HCT116 (cell line): ENCODE data around the gene KCNE4. TPM values are rescaled to one million over a fixed set of nuclear protein-coding genes. Genes with fewer than 3 reads are reported as not detected.

Source experiments
- ATAC-seq: fragments of 200-7000 bp; cut with Tn5 transposase; 2 replicates; pipeline ENCODE4 v1.9.1; 2020; ENCODE audit warnings: mild to moderate bottlenecking, moderate library complexity
- BruUV-seq: library from RNA; stranded (reverse); fragments of 400-500 nt; replicated peaks from 2 replicates; lab custom pipeline; 2021; lab: Mats Ljungman, UMichigan
- CTCF ChIA-PET: fragments of 300-600 bp; sonication (Branson Sonifier 250); formaldehyde crosslinking; loops from one replicate; lab custom pipeline; 2021; ENCODE audit warnings: antibody characterized with exemption; lab: Charles Lee
- POLR2A ChIA-PET: fragments of 300-600, 350-600 bp; sonication (Branson Sonifier 250); formaldehyde crosslinking; loops from one replicate; lab custom pipeline; 2021; ENCODE audit warnings: antibody characterized with exemption; lab: Charles Lee
- RAD21 ChIA-PET, 2 experiments: fragments of 300-600 bp; sonication (Branson Sonifier 250); formaldehyde crosslinking; loops; one replicate each; lab custom pipeline; 2023; ENCODE audit warnings: low total read pairs in 2 of 2; ENCODE audit not compliant: uncharacterized antibody in 2 of 2, unreplicated experiment in 2 of 2, low non-redundant PET in 1 of 2; lab: Charles Lee
- DNase-seq: peaks from one replicate; pipeline ENCODE4 v3.0.0-alpha.2; 2010; ENCODE audit warnings: low read depth, low spot score
- H2AFZ ChIP-seq: fragments of 200-600 bp; shearing (Covaris generic), sonication (generic); 2 replicates; pipeline ENCODE4 v1.6.1; 2017; ENCODE audit warnings: low read depth, mixed run types, mixed read lengths, antibody characterized with exemption, low read length; ENCODE audit not compliant: poor library complexity, severe bottlenecking
- H3K27ac ChIP-seq: 2 replicates; pipeline ENCODE4 v1.5.1; 2012; ENCODE audit warnings: low read depth, low read length
- H3K27me3 ChIP-seq: fragments of 200-600 bp; sonication (generic); 2 replicates; pipeline ENCODE4 v1.6.1; 2016; ENCODE audit warnings: mixed run types, low read length, mixed read lengths; ENCODE audit not compliant: insufficient read depth
- H3K36me3 ChIP-seq, 2 experiments: fragments of 200-500 bp in 1 of 2; fragments of 200-600 bp in 1 of 2; sonication (Bioruptor generic) in 1 of 2; sonication (generic) in 1 of 2; 2 replicates each; pipeline versions ENCODE4 v1.5.1 to v1.6.1; 2014 to 2016; ENCODE audit warnings: low read length in 2 of 2, inconsistent platforms in 1 of 2, mixed read lengths in 1 of 2, mixed run types in 1 of 2; ENCODE audit not compliant: insufficient read depth in 2 of 2, control insufficient read depth in 1 of 2
- H3K4me1 ChIP-seq, 2 experiments: fragments of 200-600 bp in 1 of 2; sonication (generic) in 1 of 2; 2 replicates each; pipeline versions ENCODE4 v1.5.1 to v1.6.1; 2012 to 2017; ENCODE audit warnings: low read length in 2 of 2, inconsistent platforms in 1 of 2, mild to moderate bottlenecking in 1 of 2, mixed read lengths in 1 of 2, mixed run types in 1 of 2, moderate library complexity in 1 of 2; ENCODE audit not compliant: insufficient read depth in 2 of 2, control insufficient read depth in 1 of 2
- H3K4me2 ChIP-seq: fragments of 200-600 bp; sonication (generic); 2 replicates; pipeline ENCODE4 v1.6.1; 2017; ENCODE audit warnings: mixed run types, low read length, mixed read lengths
- H3K4me3 ChIP-seq, 2 experiments: fragments of 200-600 bp in 1 of 2; sonication (generic) in 1 of 2; replicated peaks in 1 of 2; 2 replicates each; pipeline ENCODE4 v1.5.1; 2011 to 2016; ENCODE audit warnings: low read length in 2 of 2, control low read depth in 1 of 2, low read depth in 1 of 2, mild to moderate bottlenecking in 1 of 2, mixed read lengths in 1 of 2, mixed run types in 1 of 2
- H3K79me2 ChIP-seq: fragments of 200-600 bp; sonication (generic); 2 replicates; pipeline ENCODE4 v1.6.1; 2017; ENCODE audit warnings: mild to moderate bottlenecking, mixed run types, low read length, moderate library complexity, mixed read lengths; ENCODE audit not compliant: insufficient read depth
- H3K9ac ChIP-seq: fragments of 200-600 bp; sonication (generic); 2 replicates; pipeline ENCODE4 v1.6.1; 2016; ENCODE audit warnings: low read length, mixed read lengths
- H3K9me2 ChIP-seq: fragments of 200-600 bp; sonication (generic), shearing (Covaris generic); 2 replicates; pipeline ENCODE4 v1.6.1; 2017; ENCODE audit warnings: mixed run types, mild to moderate bottlenecking, moderate library complexity; ENCODE audit not compliant: insufficient read depth
- H3K9me3 ChIP-seq, 2 experiments: fragments of 200-500 bp in 1 of 2; fragments of 200-600 bp in 1 of 2; sonication (Bioruptor generic) in 1 of 2; sonication (generic) in 1 of 2; 2 replicates each; pipeline ENCODE4 v1.6.1; 2014 to 2017; ENCODE audit warnings: low read length in 2 of 2, mixed read lengths in 2 of 2, inconsistent platforms in 1 of 2, low read depth in 1 of 2, mild to moderate bottlenecking in 1 of 2, mixed run types in 1 of 2, moderate library complexity in 1 of 2; ENCODE audit not compliant: control insufficient read depth in 1 of 2, insufficient read depth in 1 of 2
- H4K20me1 ChIP-seq: fragments of 200-600 bp; sonication (generic), shearing (Covaris generic); 2 replicates; pipeline ENCODE4 v1.6.1; 2017; ENCODE audit warnings: mixed run types, mild to moderate bottlenecking, moderate library complexity; ENCODE audit not compliant: insufficient read depth
- CEBPB ChIP-seq: IDR thresholded peaks from 2 replicates; pipeline ENCODE4 v1.6.1; 2012; ENCODE audit warnings: low read depth
- EGR1 ChIP-seq: IDR thresholded peaks from 2 replicates; pipeline ENCODE4 v1.6.1; 2012; ENCODE audit warnings: low read depth
- ELF1 ChIP-seq: IDR thresholded peaks from 2 replicates; pipeline ENCODE4 v1.6.1; 2012; ENCODE audit warnings: low read depth, borderline replicate concordance
- EZH2 ChIP-seq: fragments of 200-600 bp; sonication (generic); IDR thresholded peaks from 2 replicates; pipeline ENCODE4 v1.6.1; 2017; ENCODE audit warnings: antibody characterized with exemption, mixed run types
- EZH2phosphoT487 ChIP-seq: fragments of 200-600 bp; IDR thresholded peaks from 2 replicates; pipeline ENCODE4 v1.6.1; 2018; ENCODE audit warnings: antibody characterized with exemption, borderline replicate concordance
- MAX ChIP-seq: IDR thresholded peaks from 2 replicates; pipeline ENCODE4 v1.6.1; 2012
- POLR2A ChIP-seq: IDR thresholded peaks from 2 replicates; pipeline ENCODE4 v1.7.0; 2011; ENCODE audit warnings: borderline replicate concordance; ENCODE audit not compliant: insufficient read depth, insufficient read length; ENCODE audit errors: extremely low read depth
- POLR2AphosphoS5 ChIP-seq: IDR thresholded peaks from 2 replicates; pipeline ENCODE4 v1.6.1; 2011; ENCODE audit warnings: mild to moderate bottlenecking, low read depth, low read length, moderate library complexity
- SIN3A ChIP-seq: IDR thresholded peaks from 2 replicates; pipeline ENCODE4 v1.6.1; 2012; ENCODE audit warnings: low read depth
- SP1 ChIP-seq: IDR thresholded peaks from 2 replicates; pipeline ENCODE4 v1.6.1; 2012; ENCODE audit warnings: low read depth
- SRF ChIP-seq: IDR thresholded peaks from 2 replicates; pipeline ENCODE4 v1.6.1; 2012; ENCODE audit warnings: low read depth
- TCF7L2 ChIP-seq: IDR thresholded peaks from 2 replicates; pipeline ENCODE4 v1.7.0; 2011; ENCODE audit warnings: borderline replicate concordance, inconsistent platforms; ENCODE audit not compliant: insufficient read depth, insufficient read length; ENCODE audit errors: extremely low read depth
- ZBTB33 ChIP-seq: IDR thresholded peaks from 2 replicates; pipeline ENCODE4 v1.6.1; 2011; ENCODE audit warnings: mild to moderate bottlenecking, low read length, moderate library complexity; ENCODE audit not compliant: insufficient replicate concordance; ENCODE audit errors: extremely low read depth
- ZFX ChIP-seq: fragments of 450-650 bp; IDR thresholded peaks from 2 replicates; pipeline ENCODE4 v1.6.1; 2017
- ZNF274 ChIP-seq: fragments of 200-500 bp; sonication (Bioruptor generic); IDR thresholded peaks from 2 replicates; pipeline ENCODE4 v1.6.1; 2014; ENCODE audit warnings: mild to moderate bottlenecking, low read depth, low read length, inconsistent platforms
- intact Hi-C: fragments of 100-400 bp; cut with micrococcal nuclease; formaldehyde crosslinking; loops from 2 replicates; pipeline ENCODE4 v1.10.0; 2022
- total RNA-seq: library from RNA; stranded (reverse); gene quantifications from one replicate; pipeline ENCODE4 v1.2.1, GENCODE V29; 2021; ENCODE audit not compliant: unreplicated experiment
- TF ChIP-seq, protein P1 (sequence below), 3 experiments: fragments of 200-600 bp in 1 of 3; sonication (generic) in 1 of 3; IDR thresholded peaks in 2 of 3; conservative IDR thresholded peaks in 1 of 3; 2 replicates each; pipeline ENCODE4 v1.5.1; 2012 to 2017; ENCODE audit warnings: low read depth in 2 of 3, low read length in 2 of 3, antibody characterized with exemption in 1 of 3, borderline replicate concordance in 1 of 3, control low read depth in 1 of 3, mild to moderate bottlenecking in 1 of 3, mixed read lengths in 1 of 3, mixed run types in 1 of 3, moderate library complexity in 1 of 3; ENCODE audit not compliant: insufficient read depth in 1 of 3

Gene KCNE4
- total RNA-seq, 1 experiment from 2014 or later: not detected

DNA sequence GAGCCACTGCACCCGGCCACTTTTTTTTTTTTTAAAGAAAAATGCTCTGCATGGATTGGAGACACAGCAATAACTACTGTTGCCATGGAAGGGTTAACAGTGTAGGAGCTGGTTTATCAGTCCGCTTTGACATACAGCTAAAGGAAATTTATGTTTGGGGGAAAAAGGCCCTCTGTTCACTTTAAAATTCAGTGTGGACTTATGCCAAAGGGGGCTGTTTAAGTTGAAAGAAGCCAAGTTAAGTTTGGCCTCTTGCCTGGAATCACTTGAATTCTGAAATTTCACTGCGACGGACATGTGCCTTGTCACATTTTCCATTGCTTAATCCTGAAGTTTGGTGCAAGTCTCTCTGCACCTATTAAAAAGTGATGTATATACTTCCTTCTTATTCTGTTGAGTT lies 3.1 kb downstream of the KCNE4 start (continued):
- TF ChIP-seq EZH2phosphoT487 (no peak), EGR1 (no peak), EZH2 (no peak), CEBPB (no peak)
- TF ChIP-seq, all 23 proteins: peak for 0

GRCh38 chr2:223055836-223056235 lies 3.8 kb downstream of the KCNE4 start:
- Histone ChIP-seq H3K4me2 (no peak overlapping the region), H3K27ac (no peak overlapping the region), H3K4me3 (no peak overlapping the region), H4K20me1 (no peaks in the 10 kb centered on the region), H2AFZ (no peak overlapping the region), H3K9ac (no peak overlapping the region), H3K9me2 (no peaks in the 10 kb centered on the region), H3K9me3 (no peaks in the 10 kb centered on the region), H3K4me1 (peaks cover 0 to 7% of the 10 kb centered on the region in 2 experiments; a peak in 1 of 4 replicates), H3K27me3 (no peaks in the 10 kb centered on the region), H3K79me2 (no peaks in the 10 kb centered on the region), H3K36me3 (no peaks in the 10 kb centered on the region)
- ChIA-PET CTCF (no interaction called here), POLR2A (no interaction called here), RAD21 (no interaction called here)
- ATAC-seq (no peak), DNase-seq (no peak)
- no peak for TF ChIP-seq SIN3A
- TF ChIP-seq POLR2A: no peak
- no peak for TF ChIP-seq EZH2phosphoT487
- no peak for TF ChIP-seq ELF1
- TF ChIP-seq SRF: no peak
- TF ChIP-seq, protein P1, sequence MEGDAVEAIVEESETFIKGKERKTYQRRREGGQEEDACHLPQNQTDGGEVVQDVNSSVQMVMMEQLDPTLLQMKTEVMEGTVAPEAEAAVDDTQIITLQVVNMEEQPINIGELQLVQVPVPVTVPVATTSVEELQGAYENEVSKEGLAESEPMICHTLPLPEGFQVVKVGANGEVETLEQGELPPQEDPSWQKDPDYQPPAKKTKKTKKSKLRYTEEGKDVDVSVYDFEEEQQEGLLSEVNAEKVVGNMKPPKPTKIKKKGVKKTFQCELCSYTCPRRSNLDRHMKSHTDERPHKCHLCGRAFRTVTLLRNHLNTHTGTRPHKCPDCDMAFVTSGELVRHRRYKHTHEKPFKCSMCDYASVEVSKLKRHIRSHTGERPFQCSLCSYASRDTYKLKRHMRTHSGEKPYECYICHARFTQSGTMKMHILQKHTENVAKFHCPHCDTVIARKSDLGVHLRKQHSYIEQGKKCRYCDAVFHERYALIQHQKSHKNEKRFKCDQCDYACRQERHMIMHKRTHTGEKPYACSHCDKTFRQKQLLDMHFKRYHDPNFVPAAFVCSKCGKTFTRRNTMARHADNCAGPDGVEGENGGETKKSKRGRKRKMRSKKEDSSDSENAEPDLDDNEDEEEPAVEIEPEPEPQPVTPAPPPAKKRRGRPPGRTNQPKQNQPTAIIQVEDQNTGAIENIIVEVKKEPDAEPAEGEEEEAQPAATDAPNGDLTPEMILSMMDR (IDR thresholded peaks at IDR 0.05 in 2 of 3, conservative IDR thresholded peaks at IDR 0.05 in 1 of 3; ENCODE audit: borderline replicate concordance in 1 of 3, insufficient read depth in 1 of 3, low read depth in 2 of 3, low read length in 2 of 3): no peak
- no peak for TF ChIP-seq EGR1
- TF ChIP-seq POLR2AphosphoS5: no peak
- TF ChIP-seq TCF7L2: no peak
- TF ChIP-seq ZNF274: no peak
- no peak for TF ChIP-seq EZH2
- no peak for TF ChIP-seq SP1
- TF ChIP-seq MAX: no peak
- TF ChIP-seq ZBTB33: no peak
- TF ChIP-seq CEBPB: no peak
- TF ChIP-seq ZFX: no peak
- no TSS peak for BruUV-seq
- intact Hi-C loops: no loop called here
